ENCODE data around the gene CROCC. TPM values are rescaled to one million over a fixed set of nuclear protein-coding genes. Genes with fewer than 3 reads are reported as not detected.
"Not testable (repeated sequence)": the region's sequence is repeated elsewhere in the genome, so short reads cannot be mapped to it uniquely, and the experiment has no call there.

CROCC gene
- total RNA-seq, 4 donors from 2014 or later = 22.3 to 164 (median 68.4) TPM

DNA sequence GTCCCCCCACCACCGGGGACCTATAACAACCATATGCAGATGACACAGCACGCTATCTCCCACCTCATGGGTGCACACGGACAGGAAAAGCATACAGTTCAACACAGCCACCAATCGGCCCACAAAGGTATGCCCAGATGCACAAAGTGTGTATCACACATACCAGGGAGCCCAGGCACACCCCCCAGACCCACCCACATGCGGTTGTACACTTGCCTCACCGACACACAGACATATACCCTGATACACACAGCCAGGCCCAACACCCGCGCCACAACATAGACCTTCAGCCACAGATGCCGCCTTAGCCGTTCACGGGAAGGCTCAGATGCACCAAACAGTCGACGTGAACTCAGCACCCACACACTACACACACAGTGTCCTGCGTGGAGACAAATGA, 5.5 kb downstream of the CROCC start:
- DNase-seq (ENCODE audit: low spot score in 2 of 2) = no peak
- 78 to 83% methylated on average over 14 of the region's 14 CpGs for WGBS, 2 donors

DNA sequence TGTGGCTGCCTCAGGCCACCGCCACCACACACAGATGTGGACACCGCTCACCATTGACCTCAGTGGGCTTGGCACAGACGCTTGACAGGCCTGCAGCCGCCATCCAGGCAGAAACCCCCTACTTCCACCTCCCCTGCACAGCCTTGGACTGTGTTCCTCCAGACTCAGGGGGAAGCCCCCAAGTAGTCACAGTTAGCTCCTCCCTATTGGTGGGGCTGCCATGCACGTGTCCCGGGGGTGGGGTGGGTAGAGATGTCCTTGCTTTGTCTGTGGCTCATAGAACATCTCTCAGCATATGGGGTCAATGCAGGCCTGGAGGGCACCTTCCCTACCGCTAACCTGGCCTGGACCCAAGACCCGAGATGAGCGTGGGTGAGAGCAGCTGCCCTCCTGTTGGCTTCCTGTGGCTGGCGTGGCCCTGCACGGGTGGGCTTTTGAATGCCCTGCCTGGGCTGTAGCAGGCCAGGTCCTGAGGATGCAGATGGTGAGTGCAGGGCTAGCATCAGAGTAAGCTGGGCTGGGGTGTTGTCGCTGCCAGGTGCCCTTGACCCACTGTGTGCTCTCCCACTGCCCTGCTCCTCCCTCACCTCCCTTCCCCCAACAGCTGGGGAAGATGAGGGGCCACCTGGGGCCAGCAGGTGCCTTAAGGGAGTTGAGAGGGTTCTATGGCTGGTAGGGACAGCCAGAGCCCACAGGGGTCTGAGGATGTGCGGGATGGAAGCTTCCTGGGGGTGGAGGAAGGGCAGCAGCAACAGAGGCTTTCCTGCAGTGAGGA, 6.2 kb downstream of the CROCC start:
- WGBS, 2 donors = 76 to 79% methylated on average over 13 of the region's 13 CpGs
- no peak for TF ChIP-seq CTCF (IDR thresholded peaks at IDR 0.05)
- TF ChIP-seq POLR2A (IDR thresholded peaks at IDR 0.05) = no peak
- TF ChIP-seq EP300 (IDR thresholded peaks at IDR 0.05) = no peak
- Histone ChIP-seq H3K4me1 (peaks cover 0 to 14% (median 0%) of the 10 kb centered on the region in 4 donors), H3K9me3 (no peaks in the 10 kb centered on the region), H3K4me3 (no peak overlapping the region), H3K36me3 (peaks cover 0 to 39% (median 0%) of the 10 kb centered on the region in 3 donors), H3K27ac (no peak overlapping the region), H3K27me3 (peaks cover 0 to 4% of the 10 kb centered on the region in 2 donors)
- no peak for DNase-seq (ENCODE audit: low spot score in 2 of 2)

More for the DNA sequence above, 5.5 kb downstream of the CROCC start:
- H3K27ac ChIP-seq = no peak overlapping the region
- H3K9me3 ChIP-seq = no peaks in the 10 kb centered on the region
- no peak overlapping the region for H3K4me3 ChIP-seq
- peaks cover 0 to 14% (median 0%) of the 10 kb centered on the region in 4 donors for H3K4me1 ChIP-seq
- TF ChIP-seq EP300 (IDR thresholded peaks at IDR 0.05) (no peak), POLR2A (IDR thresholded peaks at IDR 0.05) (no peak), CTCF (IDR thresholded peaks at IDR 0.05) (no peak)
- H3K36me3 ChIP-seq = peaks cover 0 to 33% (median 0%) of the 10 kb centered on the region in 3 donors
- H3K27me3 ChIP-seq = peaks cover 0 to 10% of the 10 kb centered on the region in 2 donors

GRCh38 chr1:16929146-16930041, 7.7 kb downstream of the CROCC start:
- 75 to 78% methylated on average over 24 of the region's 24 CpGs for WGBS, 2 donors
- not testable (repeated sequence) for DNase-seq (ENCODE audit: low spot score in 2 of 2); H3K4me3 ChIP-seq; H3K27me3 ChIP-seq; H3K27ac ChIP-seq; H3K9me3 ChIP-seq
- H3K4me1 ChIP-seq = peaks cover 0 to 14% (median 0%) of the 10 kb centered on the region in 4 donors
- H3K36me3 ChIP-seq = peaks cover 0 to 50% (median 0%) of the 10 kb centered on the region in 3 donors

DNA sequence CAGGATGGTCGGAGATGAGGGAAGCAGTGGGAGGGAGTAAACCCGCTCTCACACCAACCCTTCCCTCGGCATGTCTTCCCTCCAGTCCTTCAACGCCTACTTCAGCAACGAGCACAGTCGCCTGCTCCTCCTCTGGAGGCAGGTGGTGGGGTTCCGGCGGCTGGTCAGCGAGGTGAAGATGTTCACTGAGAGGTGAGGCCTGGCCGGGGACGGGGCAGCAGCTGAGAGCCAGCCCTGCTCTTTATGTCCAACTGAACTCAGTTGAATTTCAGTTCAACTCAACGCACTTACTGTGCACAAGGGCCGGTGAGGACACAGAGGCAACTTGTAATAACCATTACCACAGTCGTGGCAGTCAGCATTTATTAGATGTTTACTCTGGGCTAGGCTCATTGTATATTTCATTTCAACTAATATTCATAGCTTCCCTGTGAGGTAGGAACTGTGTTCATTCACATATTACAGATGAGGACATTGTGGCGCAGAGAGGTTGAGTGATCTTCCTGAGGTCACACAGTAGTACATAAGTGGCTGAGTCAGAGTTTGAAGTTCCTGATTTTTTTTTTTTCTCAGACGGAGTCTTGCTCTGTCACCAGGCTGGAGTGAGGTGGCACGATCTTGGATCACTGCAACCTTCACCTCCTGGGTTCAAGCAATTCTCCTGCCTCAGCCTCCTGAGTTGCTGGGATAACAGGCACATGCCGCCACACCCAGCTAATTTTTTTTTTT, 9.6 kb downstream of the CROCC start:
- 81% methylated on average over 18 of the region's 18 CpGs for WGBS, 2 donors
- H3K27me3 ChIP-seq; H3K27ac ChIP-seq; H3K4me1 ChIP-seq; H3K4me3 ChIP-seq; DNase-seq (ENCODE audit: low spot score in 2 of 2); H3K9me3 ChIP-seq: not testable (repeated sequence)
- peaks cover 0 to 68% (median 0%) of the 10 kb centered on the region in 3 donors for H3K36me3 ChIP-seq

DNA sequence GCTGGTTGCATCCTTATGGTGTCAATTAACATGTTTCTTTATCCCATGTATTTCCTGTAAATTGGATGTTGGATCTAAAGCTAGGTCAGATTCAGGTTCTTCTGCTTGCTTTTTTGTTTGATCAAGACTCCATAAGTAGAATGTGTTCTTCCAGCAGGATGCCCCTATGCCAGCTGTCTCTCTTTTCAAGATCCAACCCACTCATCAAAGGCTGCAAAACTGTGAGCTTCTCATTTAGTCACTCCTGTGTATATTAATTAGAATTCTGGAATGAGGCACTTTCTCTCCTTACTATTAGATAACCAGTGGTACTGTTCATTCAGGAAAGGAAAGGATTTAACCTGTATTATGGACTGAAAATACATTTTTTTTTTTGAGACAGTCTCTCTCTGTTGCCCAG, 12.2 kb downstream of the CROCC start:
- peaks cover 0 to 94% (median 0%) of the 10 kb centered on the region in 3 donors for H3K36me3 ChIP-seq
- H3K4me1 ChIP-seq; H3K27me3 ChIP-seq; H3K9me3 ChIP-seq; DNase-seq (ENCODE audit: low spot score in 2 of 2); H3K27ac ChIP-seq; H3K4me3 ChIP-seq: not testable (repeated sequence)

DNA sequence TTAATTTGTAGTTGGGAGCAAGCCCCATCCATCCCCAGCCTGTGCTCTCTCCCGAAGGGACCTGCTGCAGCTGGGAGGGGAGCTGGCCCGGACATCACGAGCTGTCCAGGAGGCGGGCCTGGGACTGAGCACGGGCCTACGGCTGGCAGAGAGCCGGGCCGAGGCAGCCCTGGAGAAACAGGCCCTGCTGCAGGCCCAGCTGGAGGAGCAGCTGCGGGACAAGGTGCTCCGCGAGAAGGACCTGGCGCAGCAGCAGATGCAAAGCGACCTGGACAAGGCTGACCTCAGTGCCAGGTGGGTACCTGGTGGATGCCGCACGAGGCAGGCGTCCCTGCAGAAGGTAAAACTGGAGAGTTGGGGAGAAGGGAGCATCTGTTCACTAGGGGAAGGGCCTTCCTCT, 14.8 kb downstream of the CROCC start:
- not testable (repeated sequence) for H3K27me3 ChIP-seq; H3K4me1 ChIP-seq; H3K27ac ChIP-seq; H3K9me3 ChIP-seq; DNase-seq (ENCODE audit: low spot score in 2 of 2); H3K4me3 ChIP-seq
- 79 to 83% methylated on average over 16 of the region's 16 CpGs for WGBS, 2 donors
- H3K36me3 ChIP-seq = peaks cover 0 to 97% (median 0%) of the 10 kb centered on the region in 3 donors
